ENCODE results near the gene OLIG2. TPM values are rescaled to one million over a fixed set of nuclear protein-coding genes. Genes with fewer than 3 reads are reported as not detected.

Gene OLIG2
- total RNA-seq, 2 experiments from 2014 or later: not detected

DNA sequence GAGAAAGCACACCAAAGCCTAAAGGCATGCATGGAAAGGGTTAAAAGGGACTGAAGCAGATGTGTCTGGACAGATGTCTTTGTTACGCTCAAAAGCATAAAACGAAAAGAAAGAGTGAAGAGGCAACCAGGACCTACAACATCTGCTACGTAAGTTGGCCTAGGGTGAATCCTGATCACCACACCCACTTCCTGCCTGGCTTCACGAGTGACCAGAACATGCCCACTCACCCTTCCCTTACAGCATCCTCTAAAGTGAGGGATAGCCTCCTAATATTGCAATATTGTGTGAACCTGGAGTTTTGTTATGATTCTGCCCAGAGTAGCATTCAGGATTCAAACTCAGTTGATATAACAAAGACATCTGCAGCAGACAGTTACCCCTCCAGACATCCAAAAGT lies 10.6 kb upstream of the OLIG2 start:
- no peaks in the 10 kb centered on the region for H3K9me2 ChIP-seq (ENCODE audit: insufficient read depth, low read length)
- TF ChIP-seq, protein P1, sequence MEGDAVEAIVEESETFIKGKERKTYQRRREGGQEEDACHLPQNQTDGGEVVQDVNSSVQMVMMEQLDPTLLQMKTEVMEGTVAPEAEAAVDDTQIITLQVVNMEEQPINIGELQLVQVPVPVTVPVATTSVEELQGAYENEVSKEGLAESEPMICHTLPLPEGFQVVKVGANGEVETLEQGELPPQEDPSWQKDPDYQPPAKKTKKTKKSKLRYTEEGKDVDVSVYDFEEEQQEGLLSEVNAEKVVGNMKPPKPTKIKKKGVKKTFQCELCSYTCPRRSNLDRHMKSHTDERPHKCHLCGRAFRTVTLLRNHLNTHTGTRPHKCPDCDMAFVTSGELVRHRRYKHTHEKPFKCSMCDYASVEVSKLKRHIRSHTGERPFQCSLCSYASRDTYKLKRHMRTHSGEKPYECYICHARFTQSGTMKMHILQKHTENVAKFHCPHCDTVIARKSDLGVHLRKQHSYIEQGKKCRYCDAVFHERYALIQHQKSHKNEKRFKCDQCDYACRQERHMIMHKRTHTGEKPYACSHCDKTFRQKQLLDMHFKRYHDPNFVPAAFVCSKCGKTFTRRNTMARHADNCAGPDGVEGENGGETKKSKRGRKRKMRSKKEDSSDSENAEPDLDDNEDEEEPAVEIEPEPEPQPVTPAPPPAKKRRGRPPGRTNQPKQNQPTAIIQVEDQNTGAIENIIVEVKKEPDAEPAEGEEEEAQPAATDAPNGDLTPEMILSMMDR (conservative IDR thresholded peaks at IDR 0.05; ENCODE audit: low read length): no peak
- TF ChIP-seq EZH2phosphoT487 (IDR thresholded peaks at IDR 0.05; ENCODE audit: borderline replicate concordance, low read depth, low read length): no peak
- no peaks in the 10 kb centered on the region for H4K20me1 ChIP-seq (ENCODE audit: insufficient read depth, low read length)
- H3K36me3 ChIP-seq (ENCODE audit: insufficient read depth, low read length): no peaks in the 10 kb centered on the region
- CTCF ChIA-PET (ENCODE audit: unreplicated experiment): no interaction called here
- no peaks in the 10 kb centered on the region for H3K9me3 ChIP-seq (ENCODE audit: low read length)
- DNase-seq (ENCODE audit: low spot score): no peak
- POLR2A ChIA-PET: no interaction called here
- H3K79me2 ChIP-seq (ENCODE audit: insufficient read depth, low read depth, low read length): no peaks in the 10 kb centered on the region
- H3K4me2 ChIP-seq (ENCODE audit: low read length): no peak overlapping the region
- BruUV-seq (replicated peaks): no TSS peak
- no peak overlapping the region for H3K27ac ChIP-seq (ENCODE audit: low read depth, low read length, poor library complexity, severe bottlenecking)
- H3K4me1 ChIP-seq (ENCODE audit: insufficient read depth, low read length, poor library complexity, severe bottlenecking): no peaks in the 10 kb centered on the region
- no peak overlapping the region for H2AFZ ChIP-seq (ENCODE audit: low read length)
- intact Hi-C loops (cut with micrococcal nuclease; ENCODE audit: unreplicated experiment): no loop called here
- no peak overlapping the region for H3K4me3 ChIP-seq (ENCODE audit: low read depth, low read length, poor library complexity, severe bottlenecking)

DNA sequence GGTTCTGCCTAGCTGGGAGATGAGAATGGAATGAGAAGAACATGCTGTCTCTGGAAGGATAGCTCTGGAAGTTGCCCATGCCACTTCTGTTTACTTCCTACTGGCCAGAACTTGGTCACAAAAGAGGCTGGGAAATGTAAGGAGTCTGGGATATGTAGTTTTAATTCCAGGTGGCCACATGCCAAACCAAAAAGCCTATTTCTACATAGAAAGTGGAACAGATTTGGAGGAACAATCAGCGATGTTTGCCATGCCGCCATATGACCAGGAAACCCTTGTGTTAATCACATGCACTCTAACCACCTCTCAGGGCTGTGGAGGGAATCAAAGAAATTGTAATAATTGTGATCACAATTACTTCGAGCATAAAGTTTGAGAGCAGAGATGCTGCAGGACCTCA lies 10.0 kb upstream of the OLIG2 start:
- Histone ChIP-seq H3K4me2 (ENCODE audit: low read length) (no peak overlapping the region), H3K4me1 (ENCODE audit: insufficient read depth, low read length, poor library complexity, severe bottlenecking) (no peaks in the 10 kb centered on the region), H3K9me2 (ENCODE audit: insufficient read depth, low read length) (no peaks in the 10 kb centered on the region), H3K4me3 (ENCODE audit: low read depth, low read length, poor library complexity, severe bottlenecking) (no peak overlapping the region), H2AFZ (ENCODE audit: low read length) (no peak overlapping the region), H3K9me3 (ENCODE audit: low read length) (no peaks in the 10 kb centered on the region), H3K27ac (ENCODE audit: low read depth, low read length, poor library complexity, severe bottlenecking) (no peak overlapping the region), H4K20me1 (ENCODE audit: insufficient read depth, low read length) (no peaks in the 10 kb centered on the region), H3K79me2 (ENCODE audit: insufficient read depth, low read depth, low read length) (no peaks in the 10 kb centered on the region), H3K36me3 (ENCODE audit: insufficient read depth, low read length) (no peaks in the 10 kb centered on the region)
- CTCF ChIA-PET (ENCODE audit: unreplicated experiment): no interaction called here
- no peak for DNase-seq (ENCODE audit: low spot score)
- POLR2A ChIA-PET: interaction anchor here (1.6 kb wide), 1 partner anchor 14 kb away, joined by 4 read pairs; no protein-coding TSS in a partner anchor
- intact Hi-C loops (cut with micrococcal nuclease; ENCODE audit: unreplicated experiment): no loop called here
- no TSS peak for BruUV-seq (replicated peaks)
- TF ChIP-seq EZH2phosphoT487 (IDR thresholded peaks at IDR 0.05; ENCODE audit: borderline replicate concordance, low read depth, low read length): no peak
- TF ChIP-seq, protein P1 (conservative IDR thresholded peaks at IDR 0.05; ENCODE audit: low read length): no peak

DNA sequence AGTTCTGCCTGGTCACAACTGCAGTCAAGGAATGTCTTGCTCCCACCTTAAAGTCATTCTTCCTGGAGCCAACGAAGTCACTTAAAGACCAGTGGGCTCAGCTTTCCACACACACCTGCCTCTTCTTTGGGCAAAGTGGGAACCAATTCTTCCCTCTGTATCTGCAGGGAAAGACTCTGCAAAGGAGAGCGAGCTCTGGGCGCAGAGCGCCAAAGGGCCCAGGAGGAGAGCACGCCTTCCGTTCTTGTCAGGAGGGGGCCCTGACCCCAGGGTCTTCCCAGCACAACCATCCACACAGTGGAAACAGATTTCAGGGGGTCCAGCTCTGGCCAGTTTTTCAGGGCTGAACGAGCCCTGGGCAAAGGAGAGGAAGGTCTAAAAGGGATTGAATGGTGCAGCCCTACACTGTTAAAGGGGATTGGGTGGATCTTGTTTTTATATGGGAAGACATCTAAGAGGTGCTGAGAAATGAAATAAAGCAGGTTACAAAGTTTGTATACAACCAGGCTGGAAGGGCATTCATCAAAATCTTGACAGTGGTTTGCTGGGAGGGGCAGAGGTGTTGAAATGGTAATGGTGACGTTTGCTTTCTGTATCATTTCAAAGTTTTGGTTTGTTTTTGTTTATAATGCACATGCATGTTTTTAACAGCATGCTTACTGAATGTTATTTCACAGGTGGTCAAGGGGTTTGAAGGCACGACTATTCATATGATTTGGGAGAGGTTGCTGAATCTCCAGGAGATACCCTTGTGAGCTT lies 6.8 kb upstream of the OLIG2 start:
- no peaks in the 10 kb centered on the region for H4K20me1 ChIP-seq (ENCODE audit: insufficient read depth, low read length)
- intact Hi-C loops (cut with micrococcal nuclease; ENCODE audit: unreplicated experiment): no loop called here
- DNase-seq (ENCODE audit: low spot score): no peak
- ChIA-PET CTCF (ENCODE audit: unreplicated experiment) (no interaction called here), POLR2A (no interaction called here)
- TF ChIP-seq EZH2phosphoT487 (IDR thresholded peaks at IDR 0.05; ENCODE audit: borderline replicate concordance, low read depth, low read length): no peak
- TF ChIP-seq, protein P1 (conservative IDR thresholded peaks at IDR 0.05; ENCODE audit: low read length): no peak
- H3K27ac ChIP-seq (ENCODE audit: low read depth, low read length, poor library complexity, severe bottlenecking): no peak overlapping the region
- no peak overlapping the region for H3K4me3 ChIP-seq (ENCODE audit: low read depth, low read length, poor library complexity, severe bottlenecking)
- no peaks in the 10 kb centered on the region for H3K9me3 ChIP-seq (ENCODE audit: low read length)
- H2AFZ ChIP-seq (ENCODE audit: low read length): no peak overlapping the region
- H3K4me2 ChIP-seq (ENCODE audit: low read length): no peak overlapping the region
- H3K9me2 ChIP-seq (ENCODE audit: insufficient read depth, low read length): no peaks in the 10 kb centered on the region
- H3K36me3 ChIP-seq (ENCODE audit: insufficient read depth, low read length): no peaks in the 10 kb centered on the region
- H3K4me1 ChIP-seq (ENCODE audit: insufficient read depth, low read length, poor library complexity, severe bottlenecking): no peaks in the 10 kb centered on the region
- no peaks in the 10 kb centered on the region for H3K79me2 ChIP-seq (ENCODE audit: insufficient read depth, low read depth, low read length)
- no TSS peak for BruUV-seq (replicated peaks)

Measured in OCI-LY7 (cell line).